Measurements from ENCODE around the gene LTV1. TPM values are rescaled to one million over a fixed set of nuclear protein-coding genes. Genes with fewer than 3 reads are reported as not detected.

The LTV1 gene
- total RNA-seq, 1 donor from 2014 or later, result 25.4 TPM

- Histone ChIP-seq H3K36me3 (ENCODE audit: insufficient read depth, low read length) (no peaks in the 10 kb centered on the region), H2AFZ (ENCODE audit: low read depth, low read length) (no peak overlapping the region), H3K27me3 (ENCODE audit: insufficient read depth, low read length) (no peaks in the 10 kb centered on the region), H3K79me2 (ENCODE audit: insufficient read depth, low read length) (no peaks in the 10 kb centered on the region), H3K9me3 (ENCODE audit: insufficient read depth, low read depth, low read length) (no peaks in the 10 kb centered on the region), H3K4me2 (ENCODE audit: low read length) (no peak overlapping the region), H3K9ac (ENCODE audit: low read length) (no peak overlapping the region), H3K27ac (ENCODE audit: low read depth, low read length) (no peak overlapping the region), H4K20me1 (ENCODE audit: insufficient read depth, low read length) (no peaks in the 10 kb centered on the region), H3K4me1 (ENCODE audit: insufficient read depth, low read length) (no peaks in the 10 kb centered on the region), H3K4me3 (ENCODE audit: insufficient read depth, low read depth, low read length) (no peak overlapping the region)
- TF ChIP-seq EZH2 (IDR thresholded peaks at IDR 0.05; ENCODE audit: insufficient read depth, low read length), result no peak
- TF ChIP-seq, protein P1, sequence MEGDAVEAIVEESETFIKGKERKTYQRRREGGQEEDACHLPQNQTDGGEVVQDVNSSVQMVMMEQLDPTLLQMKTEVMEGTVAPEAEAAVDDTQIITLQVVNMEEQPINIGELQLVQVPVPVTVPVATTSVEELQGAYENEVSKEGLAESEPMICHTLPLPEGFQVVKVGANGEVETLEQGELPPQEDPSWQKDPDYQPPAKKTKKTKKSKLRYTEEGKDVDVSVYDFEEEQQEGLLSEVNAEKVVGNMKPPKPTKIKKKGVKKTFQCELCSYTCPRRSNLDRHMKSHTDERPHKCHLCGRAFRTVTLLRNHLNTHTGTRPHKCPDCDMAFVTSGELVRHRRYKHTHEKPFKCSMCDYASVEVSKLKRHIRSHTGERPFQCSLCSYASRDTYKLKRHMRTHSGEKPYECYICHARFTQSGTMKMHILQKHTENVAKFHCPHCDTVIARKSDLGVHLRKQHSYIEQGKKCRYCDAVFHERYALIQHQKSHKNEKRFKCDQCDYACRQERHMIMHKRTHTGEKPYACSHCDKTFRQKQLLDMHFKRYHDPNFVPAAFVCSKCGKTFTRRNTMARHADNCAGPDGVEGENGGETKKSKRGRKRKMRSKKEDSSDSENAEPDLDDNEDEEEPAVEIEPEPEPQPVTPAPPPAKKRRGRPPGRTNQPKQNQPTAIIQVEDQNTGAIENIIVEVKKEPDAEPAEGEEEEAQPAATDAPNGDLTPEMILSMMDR (IDR thresholded peaks at IDR 0.05; ENCODE audit: insufficient read depth, low read depth, low read length), result no peak
- no peak for FAIRE-seq
- Mint-ChIP-seq H3K27ac (ENCODE audit: unreplicated experiment) (no peak overlapping the region), H3K4me3 (ENCODE audit: unreplicated experiment) (no peak overlapping the region), H3K9me3 (ENCODE audit: unreplicated experiment) (peaks cover 9% of the 10 kb centered on the region), H3K4me1 (ENCODE audit: low read depth, unreplicated experiment) (no peaks in the 10 kb centered on the region), H3K27me3 (ENCODE audit: low read depth, unreplicated experiment) (peaks cover 4% of the 10 kb centered on the region), H3K36me3 (ENCODE audit: low read depth, unreplicated experiment) (no peaks in the 10 kb centered on the region)
- DNase-seq (ENCODE audit: low read depth), result no peak
Observed at GRCh38 chr6:143882401-143882930, 39.3 kb downstream of the LTV1 start.

DNA sequence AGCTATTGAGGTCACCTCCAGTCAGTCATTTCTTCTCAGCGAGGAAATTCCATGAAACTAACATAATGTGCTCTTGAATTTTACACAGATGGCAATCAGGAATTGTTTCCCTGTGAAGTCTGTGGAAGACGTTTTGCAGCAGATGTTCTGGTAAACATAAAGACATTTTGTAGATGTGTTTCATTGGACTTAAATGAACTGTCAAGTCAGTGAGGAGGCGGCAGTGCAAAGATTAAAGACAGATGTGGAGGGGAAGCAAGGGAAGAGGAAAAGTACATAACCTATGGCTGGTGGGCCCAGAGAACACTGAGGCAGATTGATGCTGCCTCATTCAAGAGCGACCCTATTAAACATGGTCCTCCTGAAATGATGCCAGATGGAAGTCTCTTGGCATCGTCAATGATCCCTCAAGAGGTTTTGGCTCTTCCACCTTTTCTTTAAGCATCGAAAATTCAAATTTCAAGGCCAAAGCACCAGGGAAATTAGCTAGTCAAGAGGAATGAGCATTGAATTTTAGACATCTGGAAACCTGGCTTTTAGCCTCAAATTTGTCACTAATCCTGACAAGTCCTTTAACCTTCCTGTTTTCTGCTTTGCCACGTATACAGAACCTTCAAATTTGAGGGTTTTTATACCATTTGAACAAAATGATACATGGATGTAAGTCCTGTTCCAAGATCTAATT lies 41.2 kb downstream of the LTV1 start:
- TF ChIP-seq, protein P1 (IDR thresholded peaks at IDR 0.05; ENCODE audit: insufficient read depth, low read depth, low read length), result no peak
- no peak for TF ChIP-seq EZH2 (IDR thresholded peaks at IDR 0.05; ENCODE audit: insufficient read depth, low read length)
- Histone ChIP-seq H3K27ac (ENCODE audit: low read depth, low read length) (no peak overlapping the region), H3K4me1 (ENCODE audit: insufficient read depth, low read length) (no peaks in the 10 kb centered on the region), H4K20me1 (ENCODE audit: insufficient read depth, low read length) (no peaks in the 10 kb centered on the region), H2AFZ (ENCODE audit: low read depth, low read length) (no peak overlapping the region), H3K36me3 (ENCODE audit: insufficient read depth, low read length) (no peaks in the 10 kb centered on the region), H3K79me2 (ENCODE audit: insufficient read depth, low read length) (no peaks in the 10 kb centered on the region), H3K4me3 (ENCODE audit: insufficient read depth, low read depth, low read length) (no peak overlapping the region), H3K27me3 (ENCODE audit: insufficient read depth, low read length) (no peaks in the 10 kb centered on the region), H3K9me3 (ENCODE audit: insufficient read depth, low read depth, low read length) (no peaks in the 10 kb centered on the region), H3K9ac (ENCODE audit: low read length) (no peak overlapping the region), H3K4me2 (ENCODE audit: low read length) (no peak overlapping the region)
- no peaks in the 10 kb centered on the region for H3K9me3 Mint-ChIP-seq (ENCODE audit: unreplicated experiment)
- no peak for DNase-seq (ENCODE audit: low read depth)
- H3K27me3 Mint-ChIP-seq (ENCODE audit: low read depth, unreplicated experiment), result peaks cover 4% of the 10 kb centered on the region
- H3K36me3 Mint-ChIP-seq (ENCODE audit: low read depth, unreplicated experiment), result no peaks in the 10 kb centered on the region
- FAIRE-seq, result no peak
- no peak overlapping the region for H3K27ac Mint-ChIP-seq (ENCODE audit: unreplicated experiment)
- no peaks in the 10 kb centered on the region for H3K4me1 Mint-ChIP-seq (ENCODE audit: low read depth, unreplicated experiment)
- H3K4me3 Mint-ChIP-seq (ENCODE audit: unreplicated experiment), result no peak overlapping the region

DNA sequence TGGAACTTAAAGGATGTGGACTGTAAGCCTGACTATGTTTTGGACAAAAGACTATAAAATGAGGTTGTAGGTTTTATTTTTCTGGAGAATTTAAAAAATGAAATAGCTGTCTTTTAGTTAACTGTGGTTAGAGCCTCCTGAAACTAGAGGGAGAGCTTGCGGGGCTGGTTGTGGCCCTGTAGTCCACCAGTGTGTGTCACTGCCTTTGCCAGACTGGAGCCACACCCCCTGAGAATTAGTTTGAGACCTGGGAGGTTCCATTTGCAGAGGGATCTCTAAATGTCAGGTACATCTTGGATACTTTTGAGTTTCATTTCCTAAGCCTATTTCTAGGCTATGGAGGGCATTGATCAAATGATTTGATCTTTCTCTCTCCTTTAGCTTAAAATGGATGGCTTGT lies 42.0 kb downstream of the LTV1 start:
- Mint-ChIP-seq H3K9me3 (ENCODE audit: unreplicated experiment) (no peaks in the 10 kb centered on the region), H3K4me1 (ENCODE audit: low read depth, unreplicated experiment) (no peaks in the 10 kb centered on the region), H3K4me3 (ENCODE audit: unreplicated experiment) (no peak overlapping the region), H3K36me3 (ENCODE audit: low read depth, unreplicated experiment) (no peaks in the 10 kb centered on the region), H3K27ac (ENCODE audit: unreplicated experiment) (no peak overlapping the region), H3K27me3 (ENCODE audit: low read depth, unreplicated experiment) (peaks cover 4% of the 10 kb centered on the region)
- no peaks in the 10 kb centered on the region for H3K4me1 ChIP-seq (ENCODE audit: insufficient read depth, low read length)
- TF ChIP-seq, protein P1 (IDR thresholded peaks at IDR 0.05; ENCODE audit: insufficient read depth, low read depth, low read length), result no peak
- no peak for TF ChIP-seq EZH2 (IDR thresholded peaks at IDR 0.05; ENCODE audit: insufficient read depth, low read length)
- no peaks in the 10 kb centered on the region for H3K36me3 ChIP-seq (ENCODE audit: insufficient read depth, low read length)
- no peak overlapping the region for H2AFZ ChIP-seq (ENCODE audit: low read depth, low read length)
- FAIRE-seq, result no peak
- no peak overlapping the region for H3K4me3 ChIP-seq (ENCODE audit: insufficient read depth, low read depth, low read length)
- no peaks in the 10 kb centered on the region for H3K27me3 ChIP-seq (ENCODE audit: insufficient read depth, low read length)
- no peaks in the 10 kb centered on the region for H3K9me3 ChIP-seq (ENCODE audit: insufficient read depth, low read depth, low read length)
- no peak for DNase-seq (ENCODE audit: low read depth)
- no peaks in the 10 kb centered on the region for H3K79me2 ChIP-seq (ENCODE audit: insufficient read depth, low read length)
- H3K9ac ChIP-seq (ENCODE audit: low read length), result no peak overlapping the region
- no peak overlapping the region for H3K27ac ChIP-seq (ENCODE audit: low read depth, low read length)
- H4K20me1 ChIP-seq (ENCODE audit: insufficient read depth, low read length), result no peaks in the 10 kb centered on the region
- no peak overlapping the region for H3K4me2 ChIP-seq (ENCODE audit: low read length)

Measured in astrocyte (in vitro differentiated cells and primary cell).